Activated T-cell treated with anti-CD3 and anti-CD28 coated beads for 48 hours (primary cell): ENCODE results near the gene ICAM4.
"Not testable (repeated sequence)": the region's sequence is repeated elsewhere in the genome, so short reads cannot be mapped to it uniquely, and the experiment has no call there.

Source experiments
- DNase-seq: peaks from one replicate; pipeline ENCODE4 v3.0.0-alpha.2; 2020; ENCODE audit warnings: low read depth

The ICAM4 gene, protein sequence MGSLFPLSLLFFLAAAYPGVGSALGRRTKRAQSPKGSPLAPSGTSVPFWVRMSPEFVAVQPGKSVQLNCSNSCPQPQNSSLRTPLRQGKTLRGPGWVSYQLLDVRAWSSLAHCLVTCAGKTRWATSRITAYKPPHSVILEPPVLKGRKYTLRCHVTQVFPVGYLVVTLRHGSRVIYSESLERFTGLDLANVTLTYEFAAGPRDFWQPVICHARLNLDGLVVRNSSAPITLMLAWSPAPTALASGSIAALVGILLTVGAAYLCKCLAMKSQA

DNA sequence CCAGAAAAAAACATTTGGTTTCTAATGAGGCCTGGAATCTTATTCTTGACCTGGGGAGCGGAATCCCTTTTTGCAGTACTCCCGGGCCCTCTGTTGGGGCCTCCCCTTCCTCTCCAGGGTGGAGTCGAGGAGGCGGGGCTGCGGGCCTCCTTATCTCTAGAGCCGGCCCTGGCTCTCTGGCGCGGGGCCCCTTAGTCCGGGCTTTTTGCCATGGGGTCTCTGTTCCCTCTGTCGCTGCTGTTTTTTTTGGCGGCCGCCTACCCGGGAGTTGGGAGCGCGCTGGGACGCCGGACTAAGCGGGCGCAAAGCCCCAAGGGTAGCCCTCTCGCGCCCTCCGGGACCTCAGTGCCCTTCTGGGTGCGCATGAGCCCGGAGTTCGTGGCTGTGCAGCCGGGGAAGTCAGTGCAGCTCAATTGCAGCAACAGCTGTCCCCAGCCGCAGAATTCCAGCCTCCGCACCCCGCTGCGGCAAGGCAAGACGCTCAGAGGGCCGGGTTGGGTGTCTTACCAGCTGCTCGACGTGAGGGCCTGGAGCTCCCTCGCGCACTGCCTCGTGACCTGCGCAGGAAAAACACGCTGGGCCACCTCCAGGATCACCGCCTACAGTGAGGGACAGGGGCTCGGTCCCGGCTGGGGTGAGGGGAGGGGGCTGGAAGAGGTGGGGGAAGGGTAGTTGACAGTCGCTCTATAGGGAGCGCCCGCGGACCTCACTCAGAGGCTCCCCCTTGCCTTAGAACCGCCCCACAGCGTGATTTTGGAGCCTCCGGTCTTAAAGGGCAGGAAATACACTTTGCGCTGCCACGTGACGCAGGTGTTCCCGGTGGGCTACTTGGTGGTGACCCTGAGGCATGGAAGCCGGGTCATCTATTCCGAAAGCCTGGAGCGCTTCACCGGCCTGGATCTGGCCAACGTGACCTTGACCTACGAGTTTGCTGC is at the start of gene ICAM4:
Gene ICAM4, plus strand, starts transcription at position 153 of the 935 bp plus-strand sequence. Its CDS starts 58 bp downstream, at position 211.
- DNase-seq: no peak

DNA sequence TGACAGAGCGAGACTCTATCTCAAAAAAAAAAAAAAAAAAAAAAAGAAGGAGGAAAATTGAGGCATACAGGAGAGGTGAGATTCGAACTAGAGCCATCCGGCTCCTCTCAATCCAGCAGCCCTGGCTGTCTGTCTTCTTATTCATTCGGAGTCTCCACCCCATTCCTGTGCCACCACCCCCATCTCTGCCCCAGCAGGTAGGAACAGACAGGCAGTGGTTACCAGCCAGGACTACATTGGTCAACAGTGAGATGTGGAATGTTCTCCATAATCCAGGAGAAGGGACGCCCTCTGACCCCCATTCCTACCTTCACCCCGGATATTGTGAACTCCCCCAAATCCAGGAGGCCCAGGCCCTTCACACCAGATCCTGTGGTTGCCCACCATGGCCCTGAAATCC is 49.1 kb upstream of the ICAM4 start:
- DNase-seq: no peak

DNA sequence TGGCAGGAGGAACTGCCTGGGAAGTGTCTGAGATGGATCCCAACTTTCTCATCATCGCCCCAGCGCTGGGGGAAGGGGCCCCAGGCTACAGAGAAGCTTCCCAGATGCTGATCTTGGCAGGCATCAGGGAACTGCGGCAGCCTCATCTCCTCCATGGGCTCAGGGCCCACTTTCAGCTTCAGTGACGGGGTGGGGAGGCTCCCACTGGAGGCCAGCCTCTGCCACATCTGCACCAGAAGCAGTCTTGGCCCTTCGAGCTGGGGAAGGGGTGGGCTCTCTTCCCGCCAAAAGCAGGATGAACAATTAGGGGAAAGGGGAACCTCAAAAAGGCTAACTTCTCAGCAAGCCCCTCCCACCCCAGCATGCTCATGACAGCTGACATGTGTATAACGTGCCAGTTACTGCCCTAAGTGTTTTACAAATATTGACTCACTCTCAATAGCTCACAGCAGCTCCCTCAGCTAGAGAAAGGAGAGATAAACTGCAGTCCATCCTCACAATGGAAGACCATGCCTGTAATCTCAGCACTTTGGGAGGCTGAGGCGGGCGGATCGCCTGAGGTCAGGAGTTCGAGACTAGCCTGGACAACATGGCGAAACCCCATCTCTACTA is 48.5 kb upstream of the ICAM4 start:
- no peak for DNase-seq

DNA sequence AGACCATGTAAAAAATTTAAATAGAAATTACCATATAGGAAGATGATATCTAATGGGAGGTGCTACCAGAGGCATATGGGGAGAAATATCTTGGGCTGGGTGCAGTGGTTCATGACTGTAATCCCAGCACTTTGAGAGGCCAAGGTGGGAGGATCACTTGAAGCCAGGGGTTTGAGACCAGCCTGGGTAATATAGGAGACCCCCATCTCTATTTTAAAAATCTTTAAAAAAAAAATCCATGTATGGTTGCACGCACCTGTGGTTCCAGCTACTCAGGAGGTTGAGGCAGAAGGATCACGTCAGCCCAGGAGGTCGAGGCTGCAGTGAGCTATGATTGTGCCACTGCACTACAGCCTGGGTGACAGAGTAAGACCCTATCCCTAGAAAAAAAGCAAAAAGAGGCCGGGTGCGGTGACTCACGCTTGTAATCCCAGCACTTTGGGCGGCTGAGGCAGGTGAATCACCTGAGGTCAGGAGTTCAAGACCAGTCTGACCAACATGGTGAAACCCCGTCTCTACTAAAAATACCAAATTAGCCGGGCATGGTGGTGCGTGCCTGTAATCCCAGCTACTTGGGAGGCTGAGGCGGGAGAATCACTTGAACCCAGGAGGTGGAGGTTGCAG is 44.8 kb upstream of the ICAM4 start:
- not testable (repeated sequence) for DNase-seq

DNA sequence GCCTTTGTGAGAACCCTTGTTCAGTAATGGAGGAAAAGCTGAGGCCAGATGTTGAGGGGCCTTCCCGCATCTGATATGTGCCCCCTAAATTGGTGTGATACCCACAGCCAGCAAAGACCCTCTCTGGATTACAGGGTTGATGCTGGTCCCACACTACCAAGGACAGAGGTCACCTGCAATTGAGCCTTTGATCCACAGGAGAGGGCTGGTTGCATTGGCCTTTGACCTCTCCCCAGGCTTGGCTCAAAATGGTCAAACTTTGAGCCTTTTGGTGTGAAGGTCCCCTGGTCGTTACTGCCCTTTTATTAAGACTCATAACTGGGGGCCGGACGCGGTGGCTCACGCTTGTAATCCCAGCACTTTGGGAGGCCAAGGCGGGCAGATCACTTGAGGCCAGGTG is 43.1 kb upstream of the ICAM4 start:
- no peak for DNase-seq

DNA sequence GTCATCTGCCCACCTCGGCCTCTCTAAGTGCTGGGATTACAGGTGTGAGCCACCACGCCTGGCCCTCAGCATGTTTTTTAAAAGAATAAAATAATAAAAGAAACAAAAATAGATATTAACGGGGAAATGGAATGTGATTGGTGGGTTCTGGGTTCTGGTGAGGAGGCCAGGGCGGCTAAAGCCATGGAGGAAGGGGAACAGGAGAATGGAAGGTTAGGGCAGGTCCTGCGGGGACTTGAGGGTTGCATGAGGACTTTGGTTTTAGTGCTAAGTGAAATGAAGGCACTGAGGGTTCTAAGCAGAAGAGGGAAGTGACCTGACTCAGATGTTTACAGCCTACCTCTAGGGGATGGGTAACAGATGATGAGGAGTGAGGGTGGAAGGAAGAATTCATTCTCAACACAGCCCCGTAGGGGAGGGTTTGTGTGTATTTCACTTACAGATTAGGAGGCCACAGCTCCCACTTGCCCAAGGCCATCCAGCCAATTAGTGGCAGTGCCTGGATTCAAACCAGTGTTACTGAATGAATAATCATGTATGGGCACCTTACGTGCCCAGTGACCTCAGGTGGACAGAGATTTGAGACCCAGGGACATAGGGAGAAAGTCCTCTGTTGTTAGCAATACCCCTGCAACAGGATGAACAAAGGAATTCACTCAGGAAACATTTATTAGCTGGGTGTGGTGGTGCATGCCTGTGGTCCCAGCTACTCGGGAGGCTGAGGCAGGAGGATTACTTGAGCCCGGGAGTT is 41.4 kb upstream of the ICAM4 start:
- DNase-seq: no peak

DNA sequence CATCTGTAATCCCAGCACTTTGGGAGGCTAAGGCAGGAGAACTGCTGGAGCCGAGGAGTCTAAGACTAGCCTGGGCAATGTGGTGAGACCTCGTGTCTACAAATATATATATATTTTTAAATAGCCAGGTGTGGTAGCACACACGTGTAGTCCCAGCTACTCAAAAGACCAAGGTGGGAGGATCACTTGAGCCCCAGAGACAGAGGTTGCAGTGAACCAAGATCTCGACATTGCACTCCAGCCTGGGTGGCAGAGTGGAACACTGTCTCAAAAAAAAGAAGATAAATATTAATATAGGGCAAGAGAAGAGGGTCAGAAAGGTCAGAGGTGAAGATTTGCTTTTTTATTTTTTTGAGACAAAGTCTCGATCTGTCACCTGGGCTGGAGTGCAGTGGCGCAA is 40.2 kb upstream of the ICAM4 start:
- DNase-seq: no peak

DNA sequence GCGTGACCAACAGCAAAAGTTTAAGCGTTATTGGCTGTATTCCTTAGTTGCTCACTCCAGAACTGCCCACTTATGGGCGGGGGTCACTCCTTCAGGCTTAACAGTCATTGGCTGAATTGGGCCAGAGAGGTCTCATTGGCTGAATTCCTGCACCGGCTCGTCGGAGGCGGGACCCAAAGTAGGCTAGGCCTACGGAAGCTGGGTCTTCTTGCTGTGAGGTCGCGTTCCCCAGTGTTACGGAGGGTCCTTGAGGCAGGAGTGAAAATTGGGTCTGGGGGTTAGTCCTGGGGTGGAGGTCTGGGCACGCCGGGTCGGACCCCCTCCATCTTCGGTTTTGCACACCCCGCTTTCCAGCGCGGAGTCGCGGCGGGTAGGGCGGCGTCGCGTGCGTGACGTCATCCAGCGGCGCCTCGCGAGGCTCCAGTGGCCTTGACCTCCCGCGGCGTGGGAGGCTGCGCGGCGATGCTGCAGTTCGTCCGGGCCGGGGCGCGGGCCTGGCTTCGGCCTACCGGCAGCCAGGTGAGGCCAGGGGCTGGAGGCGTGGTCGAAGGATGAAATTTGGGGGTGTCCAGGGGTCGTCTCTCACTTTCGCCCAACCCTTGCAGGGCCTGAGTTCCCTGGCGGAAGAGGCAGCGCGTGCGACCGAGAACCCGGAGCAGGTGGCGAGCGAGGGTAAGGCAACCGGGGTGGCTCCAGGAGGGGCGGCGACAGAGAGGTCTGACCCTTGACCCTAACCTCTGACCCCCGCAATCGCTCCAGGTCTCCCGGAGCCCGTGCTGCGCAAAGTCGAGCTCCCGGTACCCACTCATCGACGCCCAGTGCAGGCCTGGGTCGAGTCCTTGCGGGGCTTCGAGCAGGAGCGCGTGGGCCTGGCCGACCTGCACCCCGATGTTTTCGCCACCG is 34.7 kb upstream of the ICAM4 start, which contains the start of gene MRPL4:
Gene MRPL4, plus strand, starts transcription at position 423 of the 903 bp plus-strand sequence. Its CDS starts 40 bp downstream, at position 463.
- peak; percentile 90 for DNase-seq

DNA sequence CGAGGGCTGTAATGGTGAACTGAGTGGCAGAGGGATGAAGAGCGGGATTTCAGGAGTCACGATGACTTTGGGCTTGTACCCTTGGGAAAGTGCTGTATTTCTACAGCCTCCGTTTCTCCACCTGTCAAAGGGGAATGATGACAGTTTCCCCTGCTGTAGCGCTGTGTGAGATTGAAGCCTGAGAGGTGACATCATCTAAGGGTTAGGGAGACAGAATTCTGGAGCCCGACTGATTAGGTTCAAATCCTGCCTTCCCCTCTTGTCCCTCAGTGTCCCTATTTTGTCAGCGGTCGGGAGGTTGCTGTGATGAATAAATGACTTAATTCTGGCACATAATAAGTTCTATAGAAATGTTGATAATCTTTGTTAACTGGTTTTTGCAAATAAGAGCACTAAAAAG is 34.0 kb upstream of the ICAM4 start:
- no peak for DNase-seq

DNA sequence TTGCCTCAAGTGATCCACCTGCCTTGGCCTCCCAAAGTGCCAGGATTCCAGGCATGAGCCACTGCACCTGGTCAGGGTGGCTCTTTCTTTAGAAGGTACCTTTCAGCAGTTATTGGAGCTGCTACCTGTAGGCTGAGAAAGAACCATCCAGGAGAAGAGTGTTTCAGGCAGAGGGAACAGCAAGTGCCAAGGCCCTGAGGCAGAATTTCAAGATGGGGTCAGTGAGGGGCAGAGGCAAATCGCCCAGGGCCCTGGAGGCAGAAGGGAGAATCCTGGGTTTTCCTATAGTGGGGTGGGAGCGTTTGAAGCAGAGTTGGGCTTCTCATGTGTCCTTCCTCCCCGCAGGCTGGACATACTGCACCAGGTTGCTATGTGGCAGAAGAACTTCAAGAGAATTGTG is 32.5 kb upstream of the ICAM4 start:
- no peak for DNase-seq

DNA sequence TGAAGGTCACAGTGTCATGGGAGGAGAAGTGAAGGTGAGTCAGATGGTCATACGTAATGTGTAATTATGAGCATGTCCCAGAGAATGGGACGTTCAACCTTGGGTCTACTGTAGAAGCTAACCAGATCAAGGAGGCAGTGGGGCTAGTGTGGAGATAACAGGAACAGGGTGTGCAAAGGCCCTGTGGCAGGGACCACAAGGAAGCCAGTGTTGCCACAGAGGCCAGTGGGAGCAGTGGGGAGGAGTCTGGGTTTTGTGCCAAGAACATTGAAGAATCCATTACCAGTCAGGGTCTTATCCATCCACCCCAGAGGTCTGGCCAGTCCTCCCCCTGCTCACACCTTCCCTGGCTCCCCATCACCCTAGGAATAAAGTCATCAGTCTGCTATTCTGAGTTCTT is 31.4 kb upstream of the ICAM4 start:
- no peak for DNase-seq

DNA sequence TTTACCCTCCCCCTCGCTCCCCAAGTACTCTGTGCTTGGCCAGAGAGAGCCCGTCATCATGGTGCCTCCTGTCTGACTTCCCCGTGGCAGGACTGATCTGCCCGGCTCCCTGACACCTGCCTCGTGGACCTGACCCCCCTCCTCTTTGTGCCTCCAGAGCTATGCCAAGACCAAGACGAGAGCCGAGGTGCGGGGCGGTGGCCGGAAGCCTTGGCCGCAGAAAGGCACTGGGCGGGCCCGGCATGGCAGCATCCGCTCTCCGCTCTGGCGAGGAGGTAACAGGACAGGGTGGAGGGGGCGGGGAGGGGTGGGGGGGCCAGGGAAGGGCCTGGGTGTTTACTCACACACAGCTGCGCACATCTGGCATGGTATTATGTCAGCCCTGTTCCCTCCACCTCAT is 30.2 kb upstream of the ICAM4 start:
- no peak for DNase-seq

DNA sequence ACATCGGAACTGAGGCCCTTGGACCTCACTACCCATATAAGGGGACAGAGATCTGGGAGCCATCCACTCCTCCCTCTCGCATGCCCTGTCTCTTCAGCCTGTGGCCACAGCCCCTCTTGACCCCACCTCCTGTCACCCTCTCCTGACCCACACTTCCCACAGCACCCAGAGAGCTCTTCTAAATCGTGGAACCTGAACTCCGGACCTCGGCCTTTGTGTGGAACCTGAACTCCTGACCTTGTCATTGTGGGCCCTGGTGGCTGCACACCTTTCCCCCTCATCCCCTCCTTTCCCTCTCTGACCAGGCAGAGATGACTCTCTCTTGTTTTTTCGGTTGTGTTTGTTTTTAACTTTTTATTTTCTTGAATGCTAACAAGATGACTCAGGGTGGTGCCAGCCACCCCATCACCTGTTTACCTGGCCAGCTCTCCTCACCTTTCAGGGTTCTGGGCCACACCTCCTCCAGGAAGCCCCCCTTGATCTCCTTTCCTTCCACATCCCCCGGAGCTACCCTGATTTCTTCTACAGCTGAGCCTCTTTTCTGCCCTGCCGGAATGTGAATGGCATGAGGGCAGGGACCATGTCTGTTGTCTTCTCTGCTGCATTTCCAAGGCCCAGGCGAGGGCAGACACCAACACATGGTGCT is 29.7 kb upstream of the ICAM4 start:
- no peak for DNase-seq

DNA sequence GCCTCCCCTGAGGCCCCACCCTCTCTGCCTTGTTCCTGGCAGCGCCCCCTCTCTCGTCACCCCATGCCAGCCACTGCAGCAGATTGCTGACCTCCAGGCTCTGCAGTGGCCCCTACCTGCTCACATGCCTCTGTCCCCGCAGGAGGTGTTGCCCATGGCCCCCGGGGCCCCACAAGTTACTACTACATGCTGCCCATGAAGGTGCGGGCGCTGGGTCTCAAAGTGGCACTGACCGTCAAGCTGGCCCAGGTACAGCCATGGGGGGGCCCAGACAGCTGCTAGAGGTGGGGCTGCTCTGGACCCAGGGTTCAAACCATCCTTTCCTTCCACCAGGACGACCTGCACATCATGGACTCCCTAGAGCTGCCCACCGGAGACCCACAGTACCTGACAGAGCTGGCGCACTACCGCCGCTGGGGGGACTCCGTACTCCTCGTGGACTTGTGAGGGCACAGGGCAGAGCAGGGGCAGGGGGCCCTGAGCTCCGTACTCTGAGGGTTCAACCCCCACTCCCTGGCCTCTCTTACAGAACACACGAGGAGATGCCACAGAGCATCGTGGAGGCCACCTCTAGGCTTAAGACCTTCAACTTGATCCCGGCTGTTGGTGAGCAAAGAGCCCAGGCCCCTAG is 28.6 kb upstream of the ICAM4 start:
- no peak for DNase-seq

DNA sequence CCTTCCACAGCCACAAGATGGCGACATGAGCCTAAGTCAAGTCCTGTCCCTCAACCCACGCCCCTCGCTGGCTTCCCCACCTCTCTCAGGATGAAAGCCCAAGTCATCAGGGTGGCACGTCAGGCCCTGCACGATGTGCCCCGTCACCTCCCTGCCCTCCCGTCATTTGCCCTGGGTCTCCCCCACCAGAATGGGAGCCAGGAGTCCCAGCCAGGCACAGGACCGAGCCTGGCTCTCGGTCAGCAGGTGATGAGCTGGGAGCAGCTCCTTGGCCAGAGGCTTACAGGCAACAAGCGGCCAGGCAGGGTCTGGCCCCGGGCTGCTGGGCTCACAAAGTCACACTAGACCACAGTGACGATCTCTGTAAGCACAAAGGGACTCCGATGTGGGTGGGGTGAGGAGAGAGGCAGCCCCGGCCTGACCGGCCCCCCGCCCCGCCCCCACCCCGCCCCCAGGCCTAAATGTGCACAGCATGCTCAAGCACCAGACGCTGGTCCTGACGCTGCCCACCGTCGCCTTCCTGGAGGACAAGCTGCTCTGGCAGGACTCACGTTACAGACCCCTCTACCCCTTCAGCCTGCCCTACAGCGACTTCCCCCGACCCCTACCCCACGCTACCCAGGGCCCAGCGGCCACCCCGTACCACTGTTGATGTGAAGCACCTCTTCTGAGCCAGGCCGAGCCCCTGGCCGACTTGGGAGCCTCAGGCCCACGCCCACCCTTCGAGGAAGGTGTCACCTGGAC is 27.4 kb upstream of the ICAM4 start:
- peak; percentile 90 for DNase-seq

DNA sequence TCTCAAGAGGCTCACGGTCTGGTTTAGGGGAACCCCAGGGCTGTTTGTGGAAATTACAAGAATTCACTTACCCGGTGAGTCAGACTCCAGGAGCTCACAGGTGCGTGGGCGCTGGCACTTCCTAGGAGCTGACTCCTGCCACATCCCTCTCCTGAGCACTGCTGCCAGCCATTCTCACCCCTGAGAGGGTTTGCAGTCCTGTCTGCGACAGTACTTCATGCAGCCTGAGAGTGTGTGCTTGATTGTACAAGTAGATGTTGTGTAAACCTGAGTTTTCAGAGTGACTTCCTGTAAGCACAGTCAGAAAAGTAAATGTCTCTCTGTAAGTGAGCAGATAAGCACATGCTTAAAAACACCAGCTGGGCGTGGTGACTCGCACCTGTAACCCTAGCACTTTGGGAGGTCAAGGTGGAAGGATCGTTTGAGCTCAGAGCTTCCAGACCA is 26.6 kb upstream of the ICAM4 start:
- DNase-seq: peak; percentile 68

DNA sequence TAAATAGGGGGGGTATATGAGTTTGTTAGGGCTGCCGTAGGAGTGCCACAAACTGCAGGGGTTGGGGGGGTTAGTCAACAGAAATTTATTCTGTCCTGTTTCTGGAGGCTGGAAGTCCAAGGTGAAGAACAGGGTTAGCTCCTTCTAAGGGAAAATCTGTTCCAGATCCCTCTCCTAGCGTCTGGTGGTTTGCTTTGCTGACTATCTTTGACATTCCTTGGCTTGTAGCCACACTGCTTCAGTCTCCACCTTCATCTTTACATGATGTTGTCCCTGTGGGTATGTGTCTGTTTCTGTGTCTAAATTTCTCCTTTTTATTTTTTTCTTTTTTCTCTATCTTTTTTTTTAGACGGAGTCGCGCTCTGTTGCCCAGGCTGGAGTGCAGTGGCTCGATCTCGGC is 24.0 kb upstream of the ICAM4 start:
- DNase-seq: no peak

DNA sequence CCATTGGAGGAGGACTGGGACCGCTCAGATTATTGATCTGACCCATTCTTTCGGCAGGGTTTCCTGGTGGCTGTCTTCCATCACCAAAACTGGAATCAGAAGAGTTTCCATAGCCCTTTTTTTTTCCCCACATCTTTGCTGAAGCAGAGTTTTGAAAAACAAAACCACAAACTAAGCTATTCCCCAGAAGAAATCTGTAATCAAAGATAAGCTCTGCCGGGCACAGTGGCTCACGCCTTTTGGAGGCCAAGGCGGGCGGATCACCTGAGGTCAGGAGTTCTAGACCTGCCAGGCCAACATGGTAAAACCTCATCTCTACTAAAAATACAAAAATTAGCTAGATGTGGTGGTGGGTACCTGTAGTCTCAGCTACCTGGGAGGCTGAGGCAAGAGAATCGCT is 20.0 kb upstream of the ICAM4 start:
- DNase-seq: no peak

DNA sequence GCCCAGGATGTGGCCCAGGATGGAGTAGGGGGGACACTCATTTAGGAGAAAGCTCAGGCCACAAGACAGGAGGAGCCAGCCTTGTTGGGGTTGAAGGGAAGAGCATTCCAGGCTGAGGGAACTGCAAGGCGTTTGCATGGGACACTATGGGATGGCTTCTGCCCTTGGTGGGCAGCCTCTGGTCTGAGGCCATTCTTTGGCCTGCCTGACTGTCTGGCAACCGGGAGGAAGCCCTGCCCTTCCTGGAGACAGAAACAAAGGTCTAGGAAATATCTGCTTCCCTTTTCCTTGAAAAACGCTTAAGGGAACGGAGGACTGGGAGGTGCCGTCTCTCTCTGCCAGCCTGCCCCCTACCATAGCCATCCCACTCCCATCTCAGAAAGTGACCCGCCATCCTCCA is 18.7 kb upstream of the ICAM4 start:
- no peak for DNase-seq
